ENCODE measurements around the gene TNFRSF14.

DNA sequence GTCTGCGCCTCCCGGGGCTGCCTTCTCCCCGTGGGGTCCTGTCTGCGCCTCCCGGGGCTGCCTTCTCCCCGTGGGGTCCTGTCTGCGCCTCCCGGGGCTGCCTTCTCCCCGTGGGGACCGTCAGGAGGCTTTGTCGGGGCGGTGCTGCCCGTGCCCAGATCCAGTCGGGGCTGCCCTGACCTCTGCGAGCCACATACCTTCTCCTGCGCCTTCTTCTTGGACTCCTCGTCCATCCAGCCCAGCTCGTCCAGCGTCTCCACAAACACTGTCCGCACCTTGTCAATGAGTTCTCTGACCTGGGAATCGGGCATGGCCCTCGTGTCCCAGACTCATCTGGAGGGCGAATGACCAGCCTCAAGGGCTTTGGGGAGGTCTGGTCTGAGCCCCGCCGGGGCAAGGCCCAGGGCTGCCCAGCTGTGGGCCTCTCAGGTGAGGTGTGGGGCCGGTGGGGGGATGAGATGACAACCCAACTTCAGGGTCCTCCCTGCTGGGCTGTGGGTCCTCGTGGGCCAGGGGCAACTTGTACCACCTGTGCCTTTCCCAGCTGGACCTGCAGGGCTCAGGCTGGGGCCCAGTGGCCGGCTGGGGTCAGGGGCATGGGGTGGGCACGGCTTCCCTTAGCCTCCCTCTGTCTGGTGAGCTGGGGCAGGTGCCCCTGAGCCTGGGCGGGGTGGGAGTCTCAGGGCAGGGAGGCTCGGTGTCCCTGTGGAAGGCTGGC lies 39.8 kb downstream of the TNFRSF14 start:
- no peak for TF ChIP-seq POLR2A (IDR thresholded peaks at IDR 0.05; ENCODE audit: low read depth, low read length)
- no peak for TF ChIP-seq POLR2AphosphoS5 (IDR thresholded peaks at IDR 0.05; ENCODE audit: low read depth, low read length)
- no peak for TF ChIP-seq POU2F2 (IDR thresholded peaks at IDR 0.05; ENCODE audit: low read depth, low read length)
